ENCODE data around the gene TRAPPC5. TPM values are rescaled to one million over a fixed set of nuclear protein-coding genes. Genes with fewer than 3 reads are reported as not detected.

The TRAPPC5 gene
- polyA plus RNA-seq, 3 donors from 2014 or later: 109 to 217 (median 115) TPM

DNA sequence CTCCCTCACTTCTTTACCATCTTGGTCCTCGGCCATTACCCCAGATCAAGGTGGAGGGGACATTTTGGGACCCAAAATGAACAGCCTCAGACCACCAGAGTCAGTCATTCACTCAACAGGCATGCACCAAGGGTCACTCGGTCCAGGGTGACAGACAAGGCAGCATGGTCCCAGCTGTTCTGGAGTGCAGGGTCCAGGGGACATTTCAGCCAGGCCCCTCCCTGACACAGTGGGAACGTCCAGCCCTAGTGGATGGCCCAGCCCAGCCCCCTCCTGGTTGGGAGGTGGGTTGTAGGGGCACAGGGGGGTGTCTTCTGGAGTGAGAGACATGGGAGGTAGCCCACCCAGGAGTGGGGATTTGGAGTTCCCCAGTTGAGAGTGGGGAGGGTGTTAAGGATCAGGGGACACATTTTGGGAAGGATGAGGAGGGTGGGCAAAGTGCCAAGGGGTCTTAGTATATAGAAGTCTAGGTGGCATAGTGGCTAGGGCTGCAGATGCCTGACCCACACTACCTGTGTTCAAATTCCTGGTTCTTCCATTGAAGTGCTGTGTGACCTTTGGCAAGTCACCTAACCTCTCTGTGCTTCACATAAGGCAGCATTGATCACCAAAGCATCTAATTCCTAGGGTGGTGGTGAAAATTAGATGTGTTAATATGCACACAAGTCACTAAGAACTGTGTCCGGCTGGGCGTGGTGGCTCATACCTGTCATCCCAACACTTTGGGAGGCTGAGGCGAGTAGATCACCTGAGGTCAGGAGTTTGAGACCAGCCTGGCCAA lies 23.8 kb downstream of the TRAPPC5 start:
- Mint-ChIP-seq H3K27ac (no peak overlapping the region), H3K27me3 (ENCODE audit: low read depth in 3 of 3) (peaks cover 5 to 18% (median 7%) of the 10 kb centered on the region in 3 donors), H3K36me3 (no peaks in the 10 kb centered on the region), H3K4me1 (peaks cover 15% of the 10 kb centered on the region in 2 donors), H3K4me3 (no peak overlapping the region), H3K9me3 (peaks cover 0 to 2% (median 0%) of the 10 kb centered on the region in 6 donors)
- DNase-seq: no peak

GRCh38 chr19:7705387-7706187 lies 25.0 kb downstream of the TRAPPC5 start:
- peaks cover 15% of the 10 kb centered on the region in 2 donors for H3K4me1 Mint-ChIP-seq
- peak overlapping the region in 2 of 5 donors; percentile 15 to 59 for H3K4me3 Mint-ChIP-seq
- peak overlapping the region in 4 of 6 donors; percentile 46 to 64 (median 50) for H3K27ac Mint-ChIP-seq
- no peaks in the 10 kb centered on the region for H3K36me3 Mint-ChIP-seq
- H3K27me3 Mint-ChIP-seq (ENCODE audit: low read depth in 3 of 3): peaks cover 7 to 14% (median 10%) of the 10 kb centered on the region in 3 donors
- no peaks in the 10 kb centered on the region for H3K9me3 Mint-ChIP-seq
- DNase-seq: peak; percentile 32 to 47 (median 45)

DNA sequence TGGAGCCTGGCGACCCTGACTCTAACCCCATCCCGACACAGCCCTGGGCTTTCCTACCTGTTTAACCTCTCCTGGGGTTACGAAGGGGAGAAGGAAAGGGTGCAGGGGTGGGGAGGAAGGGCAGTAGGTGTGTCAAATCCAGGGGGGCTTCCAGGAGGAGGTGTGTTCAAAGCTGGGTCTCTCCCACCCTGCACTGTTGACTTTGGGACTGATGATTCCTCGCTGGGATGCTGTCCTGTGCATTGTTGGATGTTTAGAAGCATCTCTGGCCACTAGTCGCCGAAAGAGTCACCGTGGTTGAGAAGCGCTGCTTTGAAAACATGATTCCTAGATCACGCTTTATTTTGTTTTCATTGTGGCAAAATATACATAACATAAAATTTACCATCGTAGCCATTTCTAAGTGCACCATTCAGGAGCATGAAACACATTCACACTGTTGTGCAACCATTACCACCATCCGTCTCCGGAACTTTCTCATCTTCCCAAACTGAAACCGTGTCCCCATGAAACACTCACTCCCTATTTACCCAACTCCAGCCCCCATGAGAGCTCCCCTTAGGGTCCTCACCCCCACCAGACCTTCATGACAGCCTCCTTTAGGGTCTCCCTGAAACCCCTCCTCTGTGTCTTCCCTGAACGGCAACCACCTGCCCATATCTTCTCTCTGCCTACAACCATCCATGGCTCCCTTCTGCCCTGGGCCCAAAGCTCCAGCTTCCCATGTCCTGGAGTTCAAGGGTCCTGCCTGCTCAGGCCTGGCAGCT lies 25.7 kb downstream of the TRAPPC5 start:
- no peak for DNase-seq
- Mint-ChIP-seq H3K9me3 (no peaks in the 10 kb centered on the region), H3K36me3 (no peaks in the 10 kb centered on the region), H3K4me1 (peaks cover 15% of the 10 kb centered on the region in 2 donors), H3K4me3 (peak overlapping the region in 3 of 5 donors; percentile 2 to 59 (median 15)), H3K27me3 (ENCODE audit: low read depth in 3 of 3) (peaks cover 7 to 14% (median 12%) of the 10 kb centered on the region in 3 donors), H3K27ac (peak overlapping the region in 5 of 6 donors; percentile 29 to 54 (median 49))

DNA sequence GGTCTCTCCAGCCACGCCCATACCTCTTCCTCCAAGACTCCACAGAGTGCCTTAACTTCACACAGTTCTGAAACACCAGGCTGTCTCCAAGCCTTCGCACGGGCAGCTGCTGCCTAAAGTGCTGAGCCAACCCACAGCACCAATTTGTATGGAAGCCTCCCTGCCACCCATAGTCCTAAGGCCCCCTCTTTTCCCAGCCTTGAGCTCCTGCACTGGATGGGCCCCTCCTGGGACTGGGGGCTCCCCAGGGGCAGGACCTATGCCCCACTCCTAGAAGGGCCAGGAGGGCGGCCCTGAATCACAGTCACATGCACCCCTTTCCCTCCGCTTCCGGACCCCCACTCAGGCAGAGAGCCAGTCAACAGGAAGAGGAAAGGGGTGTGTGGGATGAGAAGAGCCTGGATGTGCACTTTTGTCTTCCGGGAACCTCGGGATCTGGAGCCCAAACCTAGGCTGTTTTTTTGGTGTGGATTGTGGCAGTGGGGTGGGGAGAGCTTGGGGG lies 26.4 kb downstream of the TRAPPC5 start:
- no peak for DNase-seq
- Mint-ChIP-seq H3K4me1 (peaks cover 15% of the 10 kb centered on the region in 2 donors), H3K9me3 (no peaks in the 10 kb centered on the region), H3K36me3 (no peaks in the 10 kb centered on the region), H3K27me3 (ENCODE audit: low read depth in 3 of 3) (peaks cover 7 to 12% (median 12%) of the 10 kb centered on the region in 3 donors), H3K27ac (peak overlapping the region in 2 of 6 donors; percentile 29 to 49), H3K4me3 (peak overlapping the region in 1 of 5 donors; percentile 44)

DNA sequence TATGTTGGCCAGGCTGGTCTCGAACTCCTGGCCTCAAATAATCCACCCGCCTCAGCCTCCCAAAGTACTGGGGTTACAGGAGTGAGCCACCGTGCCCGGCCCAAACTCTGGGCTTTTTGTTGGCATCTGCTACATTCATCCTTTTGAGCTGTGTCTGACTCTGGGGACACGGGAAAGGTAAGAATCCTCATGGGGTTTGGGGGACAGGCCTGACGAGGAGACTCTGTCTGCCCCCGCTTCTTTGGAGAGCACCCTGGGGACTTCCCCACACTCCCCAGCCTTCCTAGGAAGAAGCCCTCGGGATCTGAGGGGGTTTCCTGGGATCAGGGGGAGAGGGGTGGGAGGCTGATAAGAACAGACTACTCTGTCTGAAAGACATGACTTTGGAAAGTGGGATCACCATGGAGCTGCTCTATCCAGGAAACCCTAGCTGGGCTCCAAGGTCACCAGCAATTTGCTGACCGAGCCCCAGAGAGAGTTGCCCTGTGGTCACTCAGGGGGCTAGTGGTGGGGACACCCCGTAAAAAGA lies 29.4 kb downstream of the TRAPPC5 start:
- H3K27me3 Mint-ChIP-seq (ENCODE audit: low read depth in 3 of 3): peaks cover 5 to 9% (median 7%) of the 10 kb centered on the region in 3 donors
- no peaks in the 10 kb centered on the region for H3K9me3 Mint-ChIP-seq
- no peaks in the 10 kb centered on the region for H3K36me3 Mint-ChIP-seq
- DNase-seq: no peak
- peaks cover 15% of the 10 kb centered on the region in 2 donors for H3K4me1 Mint-ChIP-seq
- no peak overlapping the region for H3K27ac Mint-ChIP-seq
- no peak overlapping the region for H3K4me3 Mint-ChIP-seq

- DNase-seq: no peak
- Mint-ChIP-seq H3K4me3 (no peak overlapping the region), H3K27me3 (ENCODE audit: low read depth in 3 of 3) (peaks cover 2 to 9% (median 6%) of the 10 kb centered on the region in 3 donors), H3K27ac (no peak overlapping the region), H3K9me3 (no peaks in the 10 kb centered on the region), H3K36me3 (no peaks in the 10 kb centered on the region), H3K4me1 (peaks cover 12 to 13% of the 10 kb centered on the region in 2 donors)
Measured at GRCh38 chr19:7710616-7711015, 30.0 kb downstream of the TRAPPC5 start.

DNA sequence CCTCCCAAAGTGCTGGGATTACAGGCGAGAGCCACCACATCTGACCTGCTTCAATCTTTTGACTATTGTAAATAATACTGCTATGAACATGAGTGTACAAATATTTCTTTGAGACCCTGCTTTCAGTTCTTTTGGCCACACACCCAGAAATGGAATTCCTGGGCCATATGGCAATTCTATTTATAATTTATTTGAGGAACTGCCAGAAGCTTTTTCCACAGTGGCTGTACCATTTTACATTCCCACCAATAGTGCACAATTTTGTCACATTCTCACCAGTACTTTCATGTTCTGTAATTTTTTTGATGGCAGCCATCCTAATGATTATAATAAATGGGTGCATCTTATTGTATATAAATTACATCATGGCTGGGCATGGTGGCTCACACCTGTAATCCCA lies 35.0 kb downstream of the TRAPPC5 start:
- H3K4me3 Mint-ChIP-seq: no peak overlapping the region
- H3K27me3 Mint-ChIP-seq (ENCODE audit: low read depth in 3 of 3): peaks cover 0 to 8% (median 4%) of the 10 kb centered on the region in 3 donors
- H3K27ac Mint-ChIP-seq: no peak overlapping the region
- H3K4me1 Mint-ChIP-seq: peaks cover 0 to 2% of the 10 kb centered on the region in 2 donors
- peaks cover 0 to 3% (median 0%) of the 10 kb centered on the region in 3 donors for H3K36me3 Mint-ChIP-seq
- peaks cover 0 to 5% (median 4%) of the 10 kb centered on the region in 6 donors for H3K9me3 Mint-ChIP-seq
- DNase-seq: no peak

- DNase-seq: no peak
- Mint-ChIP-seq H3K9me3 (peaks cover 0 to 5% (median 4%) of the 10 kb centered on the region in 6 donors), H3K36me3 (peaks cover 0 to 3% (median 0%) of the 10 kb centered on the region in 3 donors), H3K27ac (peak overlapping the region in 1 of 6 donors; percentile 11), H3K27me3 (ENCODE audit: low read depth in 3 of 3) (peaks cover 1 to 8% (median 5%) of the 10 kb centered on the region in 3 donors), H3K4me3 (no peak overlapping the region), H3K4me1 (peaks cover 0 to 2% of the 10 kb centered on the region in 2 donors)
Measured at GRCh38 chr19:7716762-7717161, 36.1 kb downstream of the TRAPPC5 start.

GRCh38 chr19:7718668-7719067 lies 38.0 kb downstream of the TRAPPC5 start:
- Mint-ChIP-seq H3K4me1 (peaks cover 0 to 2% of the 10 kb centered on the region in 2 donors), H3K4me3 (no peak overlapping the region), H3K27me3 (ENCODE audit: low read depth in 3 of 3) (peaks cover 1 to 8% (median 8%) of the 10 kb centered on the region in 3 donors), H3K36me3 (peaks cover 0 to 3% (median 0%) of the 10 kb centered on the region in 3 donors), H3K9me3 (peaks cover 0 to 5% (median 4%) of the 10 kb centered on the region in 6 donors), H3K27ac (no peak overlapping the region)
- no peak for DNase-seq

GRCh38 chr19:7720351-7720750 lies 39.7 kb downstream of the TRAPPC5 start:
- Mint-ChIP-seq H3K9me3 (peaks cover 0 to 5% (median 4%) of the 10 kb centered on the region in 6 donors), H3K27ac (no peak overlapping the region), H3K27me3 (ENCODE audit: low read depth in 3 of 3) (peaks cover 3 to 14% (median 8%) of the 10 kb centered on the region in 3 donors), H3K36me3 (peaks cover 0 to 3% (median 0%) of the 10 kb centered on the region in 3 donors), H3K4me1 (peaks cover 0 to 2% of the 10 kb centered on the region in 2 donors), H3K4me3 (no peak overlapping the region)
- no peak for DNase-seq

GRCh38 chr19:7722231-7722651 lies 41.6 kb downstream of the TRAPPC5 start:
- H3K4me1 Mint-ChIP-seq: peaks cover 0 to 2% of the 10 kb centered on the region in 2 donors

GRCh38 chr19:7725791-7726190 lies 45.2 kb downstream of the TRAPPC5 start:
- no peak overlapping the region for H3K4me3 Mint-ChIP-seq
- no peak overlapping the region for H3K27ac Mint-ChIP-seq

More at GRCh38 chr19:7722231-7722651, 41.6 kb downstream of the TRAPPC5 start:
- no peak overlapping the region for H3K4me3 Mint-ChIP-seq
- no peaks in the 10 kb centered on the region for H3K9me3 Mint-ChIP-seq
- DNase-seq: no peak
- H3K27me3 Mint-ChIP-seq (ENCODE audit: low read depth in 3 of 3): peaks cover 3 to 11% (median 4%) of the 10 kb centered on the region in 3 donors
- H3K36me3 Mint-ChIP-seq: no peaks in the 10 kb centered on the region
- no peak overlapping the region for H3K27ac Mint-ChIP-seq

DNA sequence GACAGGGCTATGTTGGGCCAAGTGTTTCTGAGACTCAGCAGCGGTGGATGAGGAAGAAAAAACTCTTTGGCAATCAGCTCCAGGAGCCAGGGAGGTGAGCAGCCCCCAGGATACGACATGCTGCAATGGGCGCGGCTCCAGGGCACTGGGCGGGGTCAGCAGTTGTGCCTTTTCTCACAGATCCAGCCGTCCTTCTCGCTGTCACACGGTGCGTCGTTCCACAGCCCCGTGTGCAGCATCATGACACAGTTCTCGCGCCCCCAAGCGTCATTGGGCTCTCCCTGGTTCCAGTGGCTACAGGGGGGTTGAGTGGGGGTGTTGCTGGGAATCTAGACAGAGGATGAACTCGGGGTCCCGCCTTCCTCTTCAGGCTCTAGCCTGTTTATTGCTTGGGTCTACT lies 48.6 kb downstream of the TRAPPC5 start:
- no peak overlapping the region for H3K27ac Mint-ChIP-seq
- H3K9me3 Mint-ChIP-seq: no peaks in the 10 kb centered on the region
- no peaks in the 10 kb centered on the region for H3K36me3 Mint-ChIP-seq
- no peaks in the 10 kb centered on the region for H3K4me1 Mint-ChIP-seq
- peaks cover 9 to 29% (median 12%) of the 10 kb centered on the region in 3 donors for H3K27me3 Mint-ChIP-seq (ENCODE audit: low read depth in 3 of 3)
- H3K4me3 Mint-ChIP-seq: no peak overlapping the region
- DNase-seq: no peak

More at GRCh38 chr19:7725791-7726190, 45.2 kb downstream of the TRAPPC5 start:
- Mint-ChIP-seq H3K36me3 (no peaks in the 10 kb centered on the region), H3K9me3 (no peaks in the 10 kb centered on the region), H3K4me1 (no peaks in the 10 kb centered on the region), H3K27me3 (ENCODE audit: low read depth in 3 of 3) (peaks cover 5 to 24% (median 13%) of the 10 kb centered on the region in 3 donors)
- no peak for DNase-seq
